ENCODE results near the gene ARID3B.

The ARID3B gene

GRCh38 chr15:74499366-74499765 lies 41.7 kb upstream of the ARID3B start:
- H3K36me3 ChIP-seq (ENCODE audit: insufficient read depth, low read length): no peaks in the 10 kb centered on the region
- no peaks in the 10 kb centered on the region for H3K79me2 ChIP-seq (ENCODE audit: insufficient read depth, low read length)
- H3K9me3 ChIP-seq (ENCODE audit: insufficient read depth, low read length, severe bottlenecking): no peaks in the 10 kb centered on the region
- DNase-seq (no peak), ATAC-seq (ENCODE audit: insufficient read depth, low read depth) (no peak)
- no peak overlapping the region for H3K27ac ChIP-seq (ENCODE audit: low read length)
- H3K27me3 ChIP-seq (ENCODE audit: insufficient read depth, low read length, poor library complexity): no peaks in the 10 kb centered on the region
- no peak overlapping the region for H3K4me2 ChIP-seq (ENCODE audit: insufficient read depth, low read length)
- TF ChIP-seq EZH2 (IDR thresholded peaks at IDR 0.05; ENCODE audit: borderline replicate concordance, low read depth, low read length, severe bottlenecking) (no peak), CTCF (IDR thresholded peaks at IDR 0.05; ENCODE audit: borderline replicate concordance, extremely low read depth, low read length, poor library complexity, severe bottlenecking) (no peak)
- H4K20me1 ChIP-seq (ENCODE audit: insufficient read depth, low read length): no peaks in the 10 kb centered on the region
- H3K4me1 ChIP-seq (ENCODE audit: insufficient read depth, low read length): no peaks in the 10 kb centered on the region
- H3K9ac ChIP-seq (ENCODE audit: low read depth, low read length): no peak overlapping the region
- H2AFZ ChIP-seq (ENCODE audit: low read depth, low read length): no peak overlapping the region
- no peak overlapping the region for H3K4me3 ChIP-seq (ENCODE audit: low read depth in 1 of 2, low read length in 2 of 2)

GRCh38 chr15:74500401-74500800 lies 40.6 kb upstream of the ARID3B start:
- Histone ChIP-seq H3K9ac (ENCODE audit: low read depth, low read length) (no peak overlapping the region), H3K27ac (ENCODE audit: low read length) (no peak overlapping the region), H3K79me2 (ENCODE audit: insufficient read depth, low read length) (no peaks in the 10 kb centered on the region), H3K27me3 (ENCODE audit: insufficient read depth, low read length, poor library complexity) (no peaks in the 10 kb centered on the region), H3K36me3 (ENCODE audit: insufficient read depth, low read length) (no peaks in the 10 kb centered on the region), H3K4me3 (ENCODE audit: low read depth in 1 of 2, low read length in 2 of 2) (no peak overlapping the region), H4K20me1 (ENCODE audit: insufficient read depth, low read length) (no peaks in the 10 kb centered on the region), H3K4me1 (ENCODE audit: insufficient read depth, low read length) (no peaks in the 10 kb centered on the region), H2AFZ (ENCODE audit: low read depth, low read length) (no peak overlapping the region), H3K4me2 (ENCODE audit: insufficient read depth, low read length) (no peak overlapping the region), H3K9me3 (ENCODE audit: insufficient read depth, low read length, severe bottlenecking) (no peaks in the 10 kb centered on the region)
- TF ChIP-seq EZH2 (IDR thresholded peaks at IDR 0.05; ENCODE audit: borderline replicate concordance, low read depth, low read length, severe bottlenecking): no peak
- no peak for TF ChIP-seq CTCF (IDR thresholded peaks at IDR 0.05; ENCODE audit: borderline replicate concordance, extremely low read depth, low read length, poor library complexity, severe bottlenecking)
- no peak for DNase-seq
- ATAC-seq (ENCODE audit: insufficient read depth, low read depth): no peak

- Histone ChIP-seq H3K4me3 (ENCODE audit: low read depth in 1 of 2, low read length in 2 of 2) (no peak overlapping the region), H3K9me3 (ENCODE audit: insufficient read depth, low read length, severe bottlenecking) (no peaks in the 10 kb centered on the region), H2AFZ (ENCODE audit: low read depth, low read length) (no peak overlapping the region), H3K9ac (ENCODE audit: low read depth, low read length) (no peak overlapping the region), H3K79me2 (ENCODE audit: insufficient read depth, low read length) (no peaks in the 10 kb centered on the region), H4K20me1 (ENCODE audit: insufficient read depth, low read length) (no peaks in the 10 kb centered on the region), H3K27ac (ENCODE audit: low read length) (no peak overlapping the region), H3K4me1 (ENCODE audit: insufficient read depth, low read length) (no peaks in the 10 kb centered on the region), H3K27me3 (ENCODE audit: insufficient read depth, low read length, poor library complexity) (no peaks in the 10 kb centered on the region), H3K4me2 (ENCODE audit: insufficient read depth, low read length) (no peak overlapping the region), H3K36me3 (ENCODE audit: insufficient read depth, low read length) (peaks cover 3% of the 10 kb centered on the region; the same call in 1 of the 2 replicates)
- no peak for DNase-seq
- no peak for ATAC-seq (ENCODE audit: insufficient read depth, low read depth)
- TF ChIP-seq EZH2 (IDR thresholded peaks at IDR 0.05; ENCODE audit: borderline replicate concordance, low read depth, low read length, severe bottlenecking): no peak
- TF ChIP-seq CTCF (IDR thresholded peaks at IDR 0.05; ENCODE audit: borderline replicate concordance, extremely low read depth, low read length, poor library complexity, severe bottlenecking): no peak
These were observed 38.7 kb upstream of the ARID3B start for GRCh38 chr15:74502301-74502700.

- Histone ChIP-seq H4K20me1 (ENCODE audit: insufficient read depth, low read length) (no peaks in the 10 kb centered on the region), H3K27ac (ENCODE audit: low read length) (no peak overlapping the region), H3K9ac (ENCODE audit: low read depth, low read length) (no peak overlapping the region), H3K4me2 (ENCODE audit: insufficient read depth, low read length) (no peak overlapping the region), H2AFZ (ENCODE audit: low read depth, low read length) (no peak overlapping the region), H3K36me3 (ENCODE audit: insufficient read depth, low read length) (peaks cover 3% of the 10 kb centered on the region; the same call in 1 of the 2 replicates), H3K27me3 (ENCODE audit: insufficient read depth, low read length, poor library complexity) (no peaks in the 10 kb centered on the region), H3K4me1 (ENCODE audit: insufficient read depth, low read length) (no peaks in the 10 kb centered on the region), H3K79me2 (ENCODE audit: insufficient read depth, low read length) (no peaks in the 10 kb centered on the region), H3K4me3 (ENCODE audit: low read depth in 1 of 2, low read length in 2 of 2) (no peak overlapping the region), H3K9me3 (ENCODE audit: insufficient read depth, low read length, severe bottlenecking) (no peaks in the 10 kb centered on the region)
- ATAC-seq (ENCODE audit: insufficient read depth, low read depth) (no peak), DNase-seq (no peak)
- TF ChIP-seq EZH2 (IDR thresholded peaks at IDR 0.05; ENCODE audit: borderline replicate concordance, low read depth, low read length, severe bottlenecking): no peak
These were observed 36.6 kb upstream of the ARID3B start for GRCh38 chr15:74504418-74504817.

Data from DND-41 (cell line).